Testis (tissue), 2 donors: Measurements from ENCODE around the gene ANKRD63.

Experiments used
- POLR2A ChIP-seq: fragments of 450-650 bp; IDR thresholded peaks from one replicate; pipeline ENCODE4 v1.6.1; 2017; ENCODE audit warnings: antibody characterized with exemption, mild to moderate bottlenecking, moderate library complexity
- TF ChIP-seq, protein P1 (sequence below), 3 experiments: fragments of 450-650 bp in 2 of 3; fragments of 200-600 bp in 1 of 3; sonication (generic) in 1 of 3; IDR thresholded peaks; one replicate each; pipeline ENCODE4 v1.5.1; 2016 to 2019; ENCODE audit warnings: antibody characterized with exemption in 3 of 3, mild to moderate bottlenecking in 2 of 3, moderate library complexity in 1 of 3

DNA sequence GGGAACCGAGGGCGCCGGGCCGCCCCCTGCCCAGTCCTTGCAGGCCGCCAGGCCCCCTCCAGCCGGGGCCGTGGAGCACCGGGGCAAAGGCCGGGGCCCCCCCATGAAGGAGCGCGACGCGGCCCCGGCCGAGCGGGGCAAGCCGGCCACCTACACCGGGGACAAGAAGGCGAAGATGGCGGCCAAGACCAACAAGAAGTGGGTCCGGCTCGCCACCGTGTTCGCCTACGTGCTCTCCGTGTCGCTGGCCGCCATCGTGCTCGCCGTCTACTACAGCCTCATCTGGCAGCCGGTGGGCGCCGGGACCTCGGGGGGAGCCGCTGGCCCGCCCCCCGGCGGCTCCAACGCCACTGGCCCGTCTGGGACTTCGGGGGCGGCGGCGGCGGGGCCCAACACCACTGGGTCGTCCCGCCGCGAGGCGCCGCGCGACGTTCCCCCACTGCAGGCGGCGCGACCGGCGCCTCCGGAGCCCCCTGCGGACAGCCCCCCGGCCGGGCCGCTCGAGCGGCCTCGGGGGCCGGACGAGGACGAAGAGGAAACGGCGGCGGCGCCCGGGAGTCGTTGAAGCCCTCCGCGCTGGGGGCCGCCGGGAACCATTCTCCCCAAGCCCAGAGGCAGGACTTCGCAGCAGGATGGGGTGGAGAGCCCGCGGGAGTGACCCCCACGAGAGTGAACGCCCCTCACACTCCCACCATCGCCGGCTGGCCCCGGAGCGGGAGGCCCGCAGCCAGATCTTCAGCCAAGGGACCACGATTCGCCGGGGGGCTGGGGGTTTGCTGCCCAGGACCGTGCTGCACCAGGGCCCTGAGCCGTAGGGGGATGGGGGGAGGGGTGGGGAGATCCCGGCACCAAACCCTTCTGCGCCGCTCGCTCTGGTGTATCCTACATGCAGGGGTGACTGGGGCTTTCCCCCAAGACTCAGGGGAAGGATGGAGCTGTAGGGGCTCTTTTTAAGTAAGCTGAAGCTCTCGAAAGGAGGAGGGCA lies 41.4 kb upstream of the ANKRD63 start:
- TF ChIP-seq, protein P1, sequence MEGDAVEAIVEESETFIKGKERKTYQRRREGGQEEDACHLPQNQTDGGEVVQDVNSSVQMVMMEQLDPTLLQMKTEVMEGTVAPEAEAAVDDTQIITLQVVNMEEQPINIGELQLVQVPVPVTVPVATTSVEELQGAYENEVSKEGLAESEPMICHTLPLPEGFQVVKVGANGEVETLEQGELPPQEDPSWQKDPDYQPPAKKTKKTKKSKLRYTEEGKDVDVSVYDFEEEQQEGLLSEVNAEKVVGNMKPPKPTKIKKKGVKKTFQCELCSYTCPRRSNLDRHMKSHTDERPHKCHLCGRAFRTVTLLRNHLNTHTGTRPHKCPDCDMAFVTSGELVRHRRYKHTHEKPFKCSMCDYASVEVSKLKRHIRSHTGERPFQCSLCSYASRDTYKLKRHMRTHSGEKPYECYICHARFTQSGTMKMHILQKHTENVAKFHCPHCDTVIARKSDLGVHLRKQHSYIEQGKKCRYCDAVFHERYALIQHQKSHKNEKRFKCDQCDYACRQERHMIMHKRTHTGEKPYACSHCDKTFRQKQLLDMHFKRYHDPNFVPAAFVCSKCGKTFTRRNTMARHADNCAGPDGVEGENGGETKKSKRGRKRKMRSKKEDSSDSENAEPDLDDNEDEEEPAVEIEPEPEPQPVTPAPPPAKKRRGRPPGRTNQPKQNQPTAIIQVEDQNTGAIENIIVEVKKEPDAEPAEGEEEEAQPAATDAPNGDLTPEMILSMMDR (IDR thresholded peaks at IDR 0.05) = no peak
- no peak for TF ChIP-seq POLR2A
